GM12878 (cell line): ENCODE results near the gene HLX. TPM values are rescaled to one million over a fixed set of nuclear protein-coding genes. Genes with fewer than 3 reads are reported as not detected.

ENCODE experiments used
- ATAC-seq: fragments of 200-7000 bp; cut with Tn5 transposase; 3 replicates; pipeline ENCODE4 v1.9.1; 2020; ENCODE audit warnings: mild to moderate bottlenecking, moderate library complexity
- BruUV-seq: library from RNA; stranded (reverse); fragments of 400-500 nt; replicated peaks from 2 replicates; lab custom pipeline; 2021; lab: Mats Ljungman, UMichigan
- CTCF ChIA-PET: fragments of 300-600 bp; sonication (Branson Sonifier 250); formaldehyde crosslinking; extraction: SDS; loops from one replicate; lab custom pipeline; 2021; ENCODE audit warnings: inconsistent platforms; lab: Yijun Ruan, JAX
- POLR2A ChIA-PET: fragments of 350-600 bp; formaldehyde crosslinking; extraction: SDS; loops from one replicate; lab custom pipeline; 2021; ENCODE audit warnings: inconsistent platforms; lab: Charles Lee
- RAD21 ChIA-PET: fragments of 300-600 bp; sonication (Branson Sonifier 250); formaldehyde crosslinking; loops from one replicate; lab custom pipeline; 2023; ENCODE audit warnings: antibody characterized with exemption; ENCODE audit not compliant: unreplicated experiment; lab: Charles Lee
- SMC1A ChIA-PET: fragments of 300-600 bp; sonication (Branson Sonifier 250); formaldehyde crosslinking; loops from one replicate; lab custom pipeline; 2023; ENCODE audit not compliant: unreplicated experiment, uncharacterized antibody; lab: Charles Lee
- DNase-seq: peaks from one replicate; pipeline ENCODE4 v3.0.0-alpha.2; 2011; ENCODE audit warnings: low read depth, low spot score
- FAIRE-seq: peaks from 3 replicates; lab custom pipeline; 2011; peaks lifted over from hg19 to GRCh38; lab: Jason Lieb, UNC
- H2AFZ ChIP-seq: 2 replicates; pipeline ENCODE4 v1.6.0; 2011; ENCODE audit warnings: low read depth, low read length, control low read depth; ENCODE audit not compliant: control insufficient read depth
- H3K27ac ChIP-seq: 2 replicates; pipeline ENCODE4 v1.5.1; 2011; ENCODE audit warnings: control low read depth; ENCODE audit not compliant: control insufficient read depth, insufficient read depth
- H3K27me3 ChIP-seq, 2 experiments: replicated peaks in 1 of 2; 2 replicates each; pipeline versions ENCODE4 v1.6.0 to v1.6.1; 2011; ENCODE audit warnings: low read length in 1 of 2; ENCODE audit not compliant: control insufficient read depth in 2 of 2, insufficient read depth in 2 of 2
- H3K36me3 ChIP-seq, 2 experiments: 2 replicates each; pipeline ENCODE4 v1.5.1; 2011; ENCODE audit warnings: low read length in 1 of 2; ENCODE audit not compliant: control insufficient read depth in 2 of 2, insufficient read depth in 2 of 2
- H3K4me1 ChIP-seq: 2 replicates; pipeline ENCODE4 v1.6.1; 2011; ENCODE audit warnings: mild to moderate bottlenecking, low read length, moderate library complexity, mixed read lengths; ENCODE audit not compliant: control insufficient read depth, insufficient read depth
- H3K4me2 ChIP-seq: 2 replicates; pipeline ENCODE4 v1.6.0; 2011; ENCODE audit warnings: control low read depth; ENCODE audit not compliant: control insufficient read depth, insufficient read depth
- H3K4me3 ChIP-seq: fragments of 200-600 bp; sonication (generic); 2 replicates; pipeline ENCODE4 v1.5.1; 2016
- H3K79me2 ChIP-seq: 2 replicates; pipeline ENCODE4 v1.6.0; 2011; ENCODE audit warnings: low read length; ENCODE audit not compliant: control insufficient read depth, insufficient read depth
- H3K9ac ChIP-seq: 2 replicates; pipeline ENCODE4 v1.8.0; 2011; ENCODE audit warnings: low read length, control low read depth, mixed read lengths; ENCODE audit not compliant: control insufficient read depth, insufficient read depth
- H3K9me3 ChIP-seq: replicated peaks from 3 replicates; pipeline ENCODE4 v1.5.1; 2011; ENCODE audit warnings: mild to moderate bottlenecking, low read length; ENCODE audit not compliant: control insufficient read depth, insufficient read depth
- H4K20me1 ChIP-seq: 2 replicates; pipeline ENCODE4 v1.6.0; 2011; ENCODE audit not compliant: control insufficient read depth, insufficient read depth
- NR2F1 ChIP-seq: fragments of 450-650 bp; conservative IDR thresholded peaks from 2 replicates; pipeline ENCODE4 v1.6.1; 2017; ENCODE audit warnings: mild to moderate bottlenecking
- SUZ12 ChIP-seq: fragments of 200-600 bp; sonication (generic); IDR thresholded peaks from one replicate; pipeline ENCODE4 v1.6.1; 2018; ENCODE audit warnings: antibody characterized with exemption, mild to moderate bottlenecking; ENCODE audit not compliant: unreplicated experiment
- TBL1XR1 ChIP-seq: IDR thresholded peaks from 2 replicates; pipeline ENCODE4 v1.6.1; 2012; ENCODE audit warnings: low read depth, low read length, improper control_type of control experiment
- ZNF592 ChIP-seq: fragments of 450-650 bp; IDR thresholded peaks from 2 replicates; pipeline ENCODE4 v1.6.1; 2017; ENCODE audit warnings: mild to moderate bottlenecking, moderate library complexity
- WGBS: methylation state at CpG from one replicate; pipeline ENCODE4 v1.1.6; 2016; ENCODE audit warnings: low lambda C conversion rate; ENCODE audit not compliant: insufficient replicate concordance, insufficient coverage; ENCODE audit errors: missing lambda C conversion rate; 5-methylcytosine and 5-hydroxymethylcytosine counted together
- in situ Hi-C: fragments of 300-500 bp; cut with MboI; formaldehyde crosslinking; loops from 9 replicates; pipeline ENCODE4 v1.14.3; 2018; ENCODE audit warnings: mixed read lengths
- intact Hi-C: fragments of 100-400 bp; cut with micrococcal nuclease; formaldehyde crosslinking; loops from one replicate; pipeline ENCODE4 v1.14.2; 2022; ENCODE audit not compliant: unreplicated experiment
- polyA plus RNA-seq, 11 experiments: library from polyadenylated mRNA; depleted of rRNA in 4 of 11; unstranded in 6 of 11; stranded (reverse) in 5 of 11; fragments of >200 nt; fragmentation: Nextera tagmentation in 4 of 11; fragmentation: Illumina TruSeq in 1 of 11; extraction: Ambion mirVana in 4 of 11; extraction: Trizol in 1 of 11; gene quantifications; 1 replicate in 1 of 11; 2 replicates in 10 of 11; pipeline versions ENCODE4 v1.2.1 to v1.2.3, GENCODE V29; 2011 to 2016; ENCODE audit warnings: inconsistent platforms in 2 of 11, missing spikeins in 2 of 11, low read depth in 1 of 11
- total RNA-seq, 4 experiments: library from RNA; depleted of rRNA in 3 of 4; stranded (reverse); fragments of >200 nt in 3 of 4; fragmentation: Illumina TruSeq in 1 of 4; extraction: Trizol in 1 of 4; gene quantifications; 2 replicates each; pipeline versions ENCODE4 v1.2.1 to v1.2.3, GENCODE V29; 2013 to 2021

Gene HLX
- total and polyA plus RNA-seq, 10 of the 15 experiments (the other 5 are each of a cell fraction or from before 2014, with no cell fraction given), result 0.11 to 2.3 (median 1.1) TPM

DNA sequence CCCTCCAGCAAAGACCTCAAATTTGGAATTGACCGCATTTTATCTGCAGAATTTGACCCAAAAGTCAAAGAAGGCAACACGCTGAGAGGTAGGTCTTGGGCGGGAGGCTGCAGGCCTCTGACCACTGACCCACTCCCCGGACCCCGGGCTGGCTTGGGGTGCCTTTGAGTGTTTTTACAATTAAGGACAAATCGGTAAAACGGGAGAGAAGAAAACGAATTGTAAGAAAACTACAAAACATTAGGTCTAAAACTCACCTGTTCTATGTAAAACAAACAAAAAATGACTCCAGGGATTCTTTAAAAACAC is 1.1 kb downstream of the HLX start:
- ChIA-PET POLR2A (no interaction called here), SMC1A (no interaction called here), CTCF (no interaction called here), RAD21 (no interaction called here)
- Histone ChIP-seq H3K9ac (no peak overlapping the region), H3K27me3 (peaks cover 0 to 17% of the 10 kb centered on the region in 2 experiments; a peak in 3 of 4 replicates), H3K4me2 (peak overlapping the region; percentile 96), H3K4me3 (peak overlapping the region; percentile 68), H3K79me2 (no peaks in the 10 kb centered on the region), H3K27ac (no peak overlapping the region), H4K20me1 (no peaks in the 10 kb centered on the region), H3K9me3 (no peaks in the 10 kb centered on the region; the same call in 2 of the 3 replicates), H2AFZ (no peak overlapping the region), H3K36me3 (no peaks in the 10 kb centered on the region), H3K4me1 (peaks cover 15% of the 10 kb centered on the region)
- no peak for TF ChIP-seq TBL1XR1
- 0 out of 2 replicates have a peak, but pooled peaks have one; percentile 1 for TF ChIP-seq NR2F1
- no peak for TF ChIP-seq ZNF592
- TF ChIP-seq SUZ12, result peak; percentile 10
- intact Hi-C loops (no loop called here), in situ Hi-C loops (no loop called here)
- DNase-seq (no peak), ATAC-seq (no peak), FAIRE-seq (no peak)
- 43% methylated on average over 8 of the region's 8 CpGs for WGBS
- BruUV-seq, result no TSS peak
